Gastrocnemius medialis (tissue), 4 donors: ENCODE results near the gene KMT2E. TPM values are rescaled to one million over a fixed set of nuclear protein-coding genes. Genes with fewer than 3 reads are reported as not detected.
"Not testable (repeated sequence)": the region's sequence is repeated elsewhere in the genome, so short reads cannot be mapped to it uniquely, and the experiment has no call there.

Experiments
- ATAC-seq, 2 donors: fragments of 150-250 bp; one replicate each; pipeline ENCODE4 v1.9.1; 2016
- DNase-seq, 2 donors: peaks; one replicate each; pipeline ENCODE4 v3.0.0-alpha.2; 2019
- H3K27ac ChIP-seq, 4 donors: fragments of 200-600 bp; sonication (generic); 1 replicate in 1 of 4; 2 replicates in 3 of 4; pipeline ENCODE4 v1.5.1; 2016 to 2018; ENCODE audit warnings: mild to moderate bottlenecking in 2 of 4, moderate library complexity in 1 of 4
- H3K27me3 ChIP-seq, 3 donors: fragments of 200-600 bp; sonication (generic) in 2 of 3; 1 replicate in 1 of 3; 2 replicates in 2 of 3; pipeline versions ENCODE4 v1.5.1 to v1.6.0; 2016 to 2019; ENCODE audit warnings: mild to moderate bottlenecking in 1 of 3, moderate library complexity in 1 of 3
- H3K36me3 ChIP-seq, 2 donors: fragments of 200-600 bp; sonication (generic) in 1 of 2; one replicate each; pipeline ENCODE4 v1.5.1; 2017 to 2018
- H3K4me1 ChIP-seq, 2 donors: fragments of 200-600 bp; sonication (generic) in 1 of 2; one replicate each; pipeline ENCODE4 v1.5.1; 2016 to 2017; ENCODE audit warnings: mild to moderate bottlenecking in 2 of 2
- H3K4me3 ChIP-seq, 4 donors: fragments of 200-600 bp; sonication (generic) in 3 of 4; 1 replicate in 1 of 4; 2 replicates in 3 of 4; pipeline ENCODE4 v1.5.1; 2016 to 2019; ENCODE audit warnings: mild to moderate bottlenecking in 2 of 4
- H3K9me3 ChIP-seq, 3 donors: fragments of 200-600 bp; sonication (generic) in 2 of 3; 1 replicate in 1 of 3; 2 replicates in 2 of 3; pipeline ENCODE4 v1.5.1; 2016 to 2019
- CTCF ChIP-seq, 5 experiments: fragments of 450-650 bp in 3 of 5; fragments of 200-600 bp in 2 of 5; sonication (generic) in 2 of 5; IDR thresholded peaks in 4 of 5; conservative IDR thresholded peaks in 1 of 5; 1 replicate in 4 of 5; 2 replicates in 1 of 5; pipeline ENCODE4 v1.5.1; 2016 to 2019; ENCODE audit warnings: antibody characterized with exemption in 5 of 5, mild to moderate bottlenecking in 3 of 5, moderate library complexity in 3 of 5
- POLR2A ChIP-seq, 2 donors: fragments of 450-650 bp; IDR thresholded peaks; one replicate each; pipeline ENCODE4 v1.6.1; 2017; ENCODE audit warnings: antibody characterized with exemption in 2 of 2, mild to moderate bottlenecking in 2 of 2, moderate library complexity in 2 of 2
- in situ Hi-C, 4 donors: fragments of 200-750 bp; cut with MboI; loops; one replicate each; pipeline versions ENCODE4 v1.15.0 to v1.8.0; 2017; ENCODE audit warnings: low sequenced_read_pairs in 4 of 4
- intact Hi-C: fragments of 100-400 bp; cut with DNase I; formaldehyde crosslinking; loops from one replicate; pipeline ENCODE4 v1.15.1; 2023; ENCODE audit warnings: low total_unique reads
- total RNA-seq, 4 donors: library from RNA; depleted of rRNA; stranded (reverse); fragments of >200 nt; gene quantifications; one replicate each; pipeline versions ENCODE4 v1.1.0 to v1.2.3, GENCODE V29; 2016

Gene KMT2E
- total RNA-seq, 4 donors from 2014 or later, result 29.7 to 72.1 (median 38.0) TPM

GRCh38 chr7:104971290-104972071, 42.5 kb upstream of the KMT2E start:
- intact Hi-C loops, result loop anchor here (10.0 kb wide), 1 partner anchor 1683 kb away; no protein-coding TSS in a partner anchor
- peak in 1 of 2 donors; percentile 35 for DNase-seq

GRCh38 chr7:104972500-104972899, 41.5 kb upstream of the KMT2E start:
- no peak for TF ChIP-seq CTCF (IDR thresholded peaks at IDR 0.05 in 4 of 5, conservative IDR thresholded peaks at IDR 0.05 in 1 of 5)
- no peak for TF ChIP-seq POLR2A (IDR thresholded peaks at IDR 0.05)
- Histone ChIP-seq H3K4me1 (peaks cover 10 to 36% of the 10 kb centered on the region in 2 donors), H3K4me3 (no peak overlapping the region), H3K27me3 (no peaks in the 10 kb centered on the region), H3K27ac (peak overlapping the region in 2 of 4 donors; percentile 33 to 36), H3K9me3 (no peaks in the 10 kb centered on the region), H3K36me3 (no peaks in the 10 kb centered on the region)
- DNase-seq (no peak), ATAC-seq (no peak)
- in situ Hi-C loops (no loop called here), intact Hi-C loops (loop anchor here (10.0 kb wide), 1 partner anchor 1682 kb away; no protein-coding TSS in a partner anchor)

More at GRCh38 chr7:104971290-104972071, 42.5 kb upstream of the KMT2E start:
- peak; percentile 53 to 63 for ATAC-seq
- H3K4me1 ChIP-seq, result peaks cover 6 to 30% of the 10 kb centered on the region in 2 donors
- in situ Hi-C loops, result no loop called here
- TF ChIP-seq POLR2A (IDR thresholded peaks at IDR 0.05), result no peak
- no peak for TF ChIP-seq CTCF (IDR thresholded peaks at IDR 0.05 in 4 of 5, conservative IDR thresholded peaks at IDR 0.05 in 1 of 5)
- H3K4me3 ChIP-seq, result no peak overlapping the region
- H3K36me3 ChIP-seq, result no peaks in the 10 kb centered on the region
- peak overlapping the region in 2 of 4 donors; percentile 17 to 33 for H3K27ac ChIP-seq
- H3K9me3 ChIP-seq, result no peaks in the 10 kb centered on the region
- no peaks in the 10 kb centered on the region for H3K27me3 ChIP-seq

GRCh38 chr7:104973227-104973626, 40.8 kb upstream of the KMT2E start:
- in situ Hi-C loops, result no loop called here
- TF ChIP-seq CTCF (IDR thresholded peaks at IDR 0.05 in 4 of 5, conservative IDR thresholded peaks at IDR 0.05 in 1 of 5) (no peak), POLR2A (IDR thresholded peaks at IDR 0.05) (no peak)
- Histone ChIP-seq H3K4me3 (no peak overlapping the region), H3K4me1 (peaks cover 17 to 41% of the 10 kb centered on the region in 2 donors), H3K27me3 (no peaks in the 10 kb centered on the region), H3K36me3 (no peaks in the 10 kb centered on the region), H3K27ac (peak overlapping the region; percentile 60 to 71 (median 64)), H3K9me3 (no peaks in the 10 kb centered on the region)
- DNase-seq (no peak), ATAC-seq (no peak)
- intact Hi-C loops, result loop anchor here (10.0 kb wide), 1 partner anchor 1682 kb away; no protein-coding TSS in a partner anchor

- peak; percentile 22 to 28 for ATAC-seq
- intact Hi-C loops, result loop anchor here (10.0 kb wide), 1 partner anchor 1681 kb away; no protein-coding TSS in a partner anchor
- no peaks in the 10 kb centered on the region for H3K9me3 ChIP-seq
- no peaks in the 10 kb centered on the region for H3K36me3 ChIP-seq
- H3K27ac ChIP-seq, result peak overlapping the region; percentile 60 to 71 (median 64)
- no peak for TF ChIP-seq POLR2A (IDR thresholded peaks at IDR 0.05)
- TF ChIP-seq CTCF (IDR thresholded peaks at IDR 0.05 in 4 of 5, conservative IDR thresholded peaks at IDR 0.05 in 1 of 5), result no peak
- H3K27me3 ChIP-seq, result no peaks in the 10 kb centered on the region
- in situ Hi-C loops, result no loop called here
- H3K4me3 ChIP-seq, result no peak overlapping the region
- H3K4me1 ChIP-seq, result peaks cover 25 to 42% of the 10 kb centered on the region in 2 donors
- DNase-seq, result no peak
Measured at GRCh38 chr7:104973909-104974415, 40.0 kb upstream of the KMT2E start.

GRCh38 chr7:104975553-104975952, 38.5 kb upstream of the KMT2E start:
- peaks cover 34 to 58% of the 10 kb centered on the region in 2 donors for H3K4me1 ChIP-seq
- ATAC-seq, H3K27me3 ChIP-seq, H3K36me3 ChIP-seq, H3K4me3 ChIP-seq, H3K9me3 ChIP-seq, DNase-seq, H3K27ac ChIP-seq: not testable (repeated sequence)
- in situ Hi-C loops (loop anchor here in 2 of 4 donors (25.0 kb wide), 2 partner anchors 362 to 1137 kb away; partner anchors contain the start of gene SYPL1 (in 1 of the 2)), intact Hi-C loops (loop anchor here (10.0 kb wide), 1 partner anchor 1679 kb away; no protein-coding TSS in a partner anchor)
